ENCODE results near the gene GRID1.

Gene GRID1

GRCh38 chr10:86303626-86304025 lies 63.0 kb downstream of the GRID1 start:
- no peak for DNase-seq (ENCODE audit: low read depth)
- H3K4me3 ChIP-seq (ENCODE audit: low read depth, low read length), result no peak overlapping the region

GRCh38 chr10:86301971-86302370 lies 64.6 kb downstream of the GRID1 start:
- no peak for DNase-seq (ENCODE audit: low read depth)
- no peak overlapping the region for H3K4me3 ChIP-seq (ENCODE audit: low read depth, low read length)

DNA sequence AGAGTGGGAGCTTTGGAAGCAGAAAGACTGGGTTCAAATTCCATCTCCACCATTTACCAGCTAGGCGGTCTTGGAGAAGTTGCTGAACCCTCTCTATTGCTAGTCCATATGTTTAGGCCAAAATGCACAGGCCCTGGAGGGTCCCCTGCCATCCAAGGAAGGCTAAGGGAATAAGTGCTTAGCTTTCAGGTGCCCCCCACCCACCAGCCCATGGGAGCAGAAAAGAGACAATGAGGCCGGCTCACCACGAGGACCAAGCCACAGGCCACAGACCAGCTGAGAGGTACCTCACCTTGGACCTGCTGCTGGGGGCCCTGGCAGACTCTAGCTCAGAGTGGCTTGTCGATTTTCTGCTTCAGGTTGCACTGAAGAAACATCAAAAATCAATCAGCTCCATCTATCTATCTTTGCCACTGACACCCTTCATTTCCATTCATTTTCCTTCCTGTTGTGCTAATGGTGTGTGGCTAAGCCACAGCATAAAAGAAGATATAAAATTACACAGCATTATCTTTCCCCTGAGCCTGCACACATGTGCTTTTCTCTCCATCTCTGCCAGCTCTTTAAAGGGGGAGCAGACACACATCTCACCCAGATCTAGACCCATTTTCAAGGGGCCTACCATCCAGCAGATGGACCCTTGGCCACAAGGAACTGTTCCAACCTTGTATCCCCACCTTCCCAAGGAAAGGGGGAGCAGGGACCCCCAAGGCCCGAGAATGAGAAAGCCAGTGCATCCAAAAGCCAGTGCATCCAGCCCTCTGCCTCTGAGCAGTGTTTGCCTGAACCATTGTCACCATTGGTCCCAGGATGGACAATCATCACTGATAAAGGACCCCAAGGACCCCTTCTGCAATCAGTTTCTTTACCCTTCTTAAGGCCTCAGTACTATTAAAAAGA lies 65.4 kb downstream of the GRID1 start:
- DNase-seq (ENCODE audit: low read depth), result no peak
- no peak overlapping the region for H3K4me3 ChIP-seq (ENCODE audit: low read depth, low read length)

DNA sequence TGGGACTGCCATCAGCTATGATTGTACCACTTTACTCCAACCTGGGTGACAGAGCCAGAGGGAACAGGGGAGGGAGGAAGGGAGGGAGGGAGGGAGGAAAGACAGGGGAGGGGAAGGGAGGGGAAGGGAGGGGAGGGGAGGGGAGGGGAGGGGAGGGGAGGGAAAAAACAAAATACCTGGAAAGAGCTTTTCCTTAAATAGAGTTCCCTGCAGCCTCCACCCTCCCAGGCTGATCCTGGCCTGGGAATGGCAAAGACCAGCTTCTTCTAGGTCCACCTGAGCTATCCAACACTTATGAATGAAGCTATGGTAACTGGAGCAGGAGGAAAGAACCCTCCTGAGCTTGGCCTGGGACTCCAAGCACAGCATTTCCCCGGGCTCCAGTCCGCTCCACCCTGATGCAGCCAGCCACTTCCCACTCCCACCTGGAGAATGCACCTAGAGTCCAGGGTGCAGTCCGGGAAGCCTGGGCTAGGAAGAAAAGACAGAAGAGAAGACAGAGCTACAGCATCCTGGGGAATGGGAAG lies 66.1 kb downstream of the GRID1 start:
- DNase-seq (ENCODE audit: low read depth), result no peak
- H3K4me3 ChIP-seq (ENCODE audit: low read depth, low read length), result no peak overlapping the region

DNA sequence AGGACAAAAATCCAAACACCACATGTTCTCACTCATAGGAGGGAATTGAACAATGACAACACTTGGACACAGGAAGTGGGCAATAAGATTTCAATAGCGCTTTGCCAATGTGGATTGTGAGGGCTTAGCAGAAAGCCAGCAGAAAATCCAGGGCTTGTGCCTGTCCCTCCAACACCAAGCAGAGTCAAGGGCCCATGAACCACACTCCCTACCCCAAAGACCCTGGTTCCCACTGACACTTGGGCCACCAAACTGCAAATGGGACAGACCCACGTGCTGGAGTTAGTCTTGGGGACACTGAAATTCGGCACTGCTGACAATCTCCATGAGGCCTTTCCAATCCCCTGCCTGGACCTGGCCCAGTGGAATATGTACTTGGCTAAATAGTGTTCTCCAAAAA lies 67.0 kb downstream of the GRID1 start:
- no peak for DNase-seq (ENCODE audit: low read depth)
- no peak overlapping the region for H3K4me3 ChIP-seq (ENCODE audit: low read depth, low read length)

DNA sequence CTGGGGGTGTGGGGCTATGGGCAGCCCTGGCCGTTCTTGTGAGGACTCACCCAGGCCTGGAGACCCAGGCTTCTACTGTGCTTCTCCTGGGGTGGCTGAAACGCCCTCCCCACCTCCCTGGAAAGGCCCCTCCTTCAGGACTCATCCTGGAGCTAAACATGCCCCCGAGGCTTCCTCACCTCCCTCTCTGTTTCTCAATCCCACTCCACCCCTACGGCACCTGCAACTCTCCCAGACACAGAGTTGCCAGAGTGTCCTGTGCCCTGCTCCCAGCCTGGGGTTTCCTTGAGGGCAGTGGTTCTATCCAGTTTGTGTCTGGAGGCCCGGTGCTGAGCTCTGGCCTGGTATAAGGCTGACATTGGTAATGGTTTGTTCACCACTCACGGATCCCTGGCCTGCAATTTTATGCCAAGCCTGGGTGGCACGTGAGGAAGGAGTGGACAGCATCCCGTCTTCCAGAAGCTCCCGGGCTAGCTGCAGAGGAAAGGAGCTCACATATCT lies 68.0 kb downstream of the GRID1 start:
- DNase-seq (ENCODE audit: low read depth), result no peak
- no peak overlapping the region for H3K4me3 ChIP-seq (ENCODE audit: low read depth, low read length)

DNA sequence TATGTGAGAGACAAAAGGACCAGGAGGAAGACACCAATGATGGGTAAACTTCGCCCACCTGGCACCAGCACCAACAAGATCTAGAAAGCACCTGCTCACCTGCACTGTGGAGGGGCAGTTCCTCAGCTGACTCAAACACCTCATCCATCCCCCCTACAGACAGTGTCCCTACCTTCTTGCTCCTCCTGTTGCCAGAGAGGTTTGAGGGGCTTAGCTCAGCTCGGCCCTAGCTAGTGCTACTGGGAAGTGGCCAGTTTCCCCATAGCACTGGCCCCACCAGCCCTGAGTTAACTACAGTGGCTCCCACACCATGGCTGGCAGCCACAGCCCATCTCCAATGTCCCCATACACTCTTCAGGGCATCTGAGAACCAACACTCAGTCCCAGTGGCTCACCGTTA lies 70.8 kb downstream of the GRID1 start:
- no peak for DNase-seq (ENCODE audit: low read depth)
- no peak overlapping the region for H3K4me3 ChIP-seq (ENCODE audit: low read depth, low read length)

GRCh38 chr10:86295351-86295750 lies 71.2 kb downstream of the GRID1 start:
- H3K4me3 ChIP-seq (ENCODE audit: low read depth, low read length), result no peak overlapping the region
- DNase-seq (ENCODE audit: low read depth), result no peak

GRCh38 chr10:86294346-86295265 lies 72.0 kb downstream of the GRID1 start:
- H3K4me3 ChIP-seq (ENCODE audit: low read depth, low read length), result no peak overlapping the region
- DNase-seq (ENCODE audit: low read depth), result no peak

DNA sequence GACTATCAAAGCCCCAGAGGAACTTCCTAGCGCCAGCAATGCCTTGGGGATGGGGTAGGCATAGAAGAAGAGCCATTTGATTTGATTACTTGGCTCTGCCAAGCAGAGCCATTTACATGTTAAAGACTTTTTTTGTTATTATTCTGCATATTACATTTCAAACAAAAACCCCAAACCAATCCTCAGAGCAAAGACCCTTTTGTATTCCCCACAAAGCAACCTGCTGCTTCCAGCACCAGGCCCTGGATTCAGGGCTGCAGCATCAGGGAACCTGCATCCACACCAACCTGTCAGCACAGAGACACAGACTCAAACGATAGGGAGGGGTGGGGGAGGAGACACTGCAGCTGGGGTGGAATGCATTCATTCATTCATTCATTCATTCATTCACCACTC lies 73.2 kb downstream of the GRID1 start:
- DNase-seq (ENCODE audit: low read depth), result no peak
- no peak overlapping the region for H3K4me3 ChIP-seq (ENCODE audit: low read depth, low read length)

- no peak for DNase-seq (ENCODE audit: low read depth)
- no peak overlapping the region for H3K4me3 ChIP-seq (ENCODE audit: low read depth, low read length)
Measured at GRCh38 chr10:86292462-86293395, 73.9 kb downstream of the GRID1 start.

GRCh38 chr10:86291616-86292340 lies 74.8 kb downstream of the GRID1 start:
- no peak overlapping the region for H3K4me3 ChIP-seq (ENCODE audit: low read depth, low read length)
- no peak for DNase-seq (ENCODE audit: low read depth)

- no peak overlapping the region for H3K4me3 ChIP-seq (ENCODE audit: low read depth, low read length)
- no peak for DNase-seq (ENCODE audit: low read depth)
Measured at GRCh38 chr10:86290933-86291615, 75.5 kb downstream of the GRID1 start.

DNA sequence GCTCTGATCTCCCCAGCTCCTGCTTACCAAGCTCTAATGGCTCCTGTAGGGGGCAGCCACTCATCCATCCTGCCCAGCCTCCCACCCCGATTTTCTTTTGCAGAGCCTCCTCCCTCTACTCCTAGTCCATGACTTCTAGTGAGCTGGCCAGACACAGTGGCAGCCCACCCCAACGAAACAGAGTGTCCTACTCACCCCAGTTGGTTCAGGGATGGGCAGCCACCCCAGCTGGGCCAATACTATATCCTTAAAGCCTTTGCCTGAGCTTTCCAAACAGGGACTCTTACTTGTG lies 77.1 kb downstream of the GRID1 start:
- no peak for DNase-seq (ENCODE audit: low read depth)
- no peak overlapping the region for H3K4me3 ChIP-seq (ENCODE audit: low read depth, low read length)

- no peak for DNase-seq (ENCODE audit: low read depth)
- no peak overlapping the region for H3K4me3 ChIP-seq (ENCODE audit: low read depth, low read length)
Measured at GRCh38 chr10:86288695-86289576, 77.7 kb downstream of the GRID1 start.

DNA sequence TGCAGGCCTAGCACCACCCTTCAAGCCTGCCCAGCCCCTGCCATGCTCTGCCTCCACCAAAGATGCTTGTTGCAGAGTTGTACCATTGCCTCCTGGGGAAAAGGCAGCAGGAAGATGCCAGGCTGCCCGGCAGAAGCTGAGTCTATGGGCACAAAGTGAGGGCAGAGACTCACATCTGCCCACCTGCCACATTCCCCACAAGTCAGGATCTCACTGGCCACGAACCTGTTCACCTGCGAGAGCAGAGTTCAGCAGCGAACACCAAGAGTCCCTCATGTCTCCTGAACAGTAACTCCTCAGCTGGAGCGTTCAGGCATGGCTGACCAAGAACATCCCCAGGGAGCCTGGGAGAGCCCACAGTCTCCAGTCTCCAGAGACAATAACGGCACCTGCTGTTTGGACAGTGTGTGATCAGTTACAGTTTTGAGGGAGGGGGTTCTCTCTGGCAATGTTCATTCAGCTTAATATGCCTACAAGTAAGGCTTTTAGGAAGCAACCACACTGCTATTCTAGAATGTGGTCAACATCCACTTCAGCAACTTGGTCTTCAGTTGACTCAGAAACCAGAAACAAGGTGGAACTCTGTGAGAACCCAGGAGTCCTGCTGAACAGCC lies 78.5 kb downstream of the GRID1 start:
- no peak overlapping the region for H3K4me3 ChIP-seq (ENCODE audit: low read depth, low read length)
- DNase-seq (ENCODE audit: low read depth), result no peak

Measured in skeletal muscle cell (primary cell).